ENCODE data around the gene CSNK1G2.

- TF ChIP-seq CTCF (IDR thresholded peaks at IDR 0.05; ENCODE audit: poor library complexity, severe bottlenecking) (no peak), EZH2 (IDR thresholded peaks at IDR 0.05; ENCODE audit: borderline replicate concordance, insufficient read depth, low read length, poor library complexity, severe bottlenecking) (no peak), EP300 (conservative IDR thresholded peaks at IDR 0.05; ENCODE audit: poor library complexity, severe bottlenecking) (no peak), SMC3 (conservative IDR thresholded peaks at IDR 0.05; ENCODE audit: poor library complexity) (no peak), RAD21 (conservative IDR thresholded peaks at IDR 0.05) (no peak), TAF1 (IDR thresholded peaks at IDR 0.05; ENCODE audit: low read depth) (no peak), POLR2AphosphoS5 (IDR thresholded peaks at IDR 0.05) (no peak), MXI1 (conservative IDR thresholded peaks at IDR 0.05; ENCODE audit: poor library complexity, severe bottlenecking) (no peak)
These were observed 72.1 kb downstream of the CSNK1G2 start for GRCh38 chr19:2012941-2013682.

Measured in neural cell (in vitro differentiated cells).